Fibroblast of villous mesenchyme (primary cell): Measurements from ENCODE around the gene ZNF3. TPM values are rescaled to one million over a fixed set of nuclear protein-coding genes. Genes with fewer than 3 reads are reported as not detected.

ENCODE experiments used
- DNase-seq: peaks from one replicate; pipeline ENCODE4 v3.0.0-alpha.2; 2010; ENCODE audit warnings: low read depth
- H3K4me3 ChIP-seq: 2 replicates; pipeline ENCODE4 v1.5.1; 2011; ENCODE audit warnings: low read depth, mild to moderate bottlenecking, low read length
- total RNA-seq: library from RNA; depleted of rRNA; stranded (reverse); fragments of >200 nt; gene quantifications from 2 replicates; pipeline ENCODE4 v1.2.3, GENCODE V29; 2012
- TF ChIP-seq, protein P1 (sequence below): IDR thresholded peaks from 2 replicates; pipeline ENCODE4 v1.5.1; 2012; ENCODE audit warnings: low read depth, mild to moderate bottlenecking, low read length; ENCODE audit not compliant: insufficient read depth

The ZNF3 gene
- total RNA-seq, 1 donor = 32.8 TPM

DNA sequence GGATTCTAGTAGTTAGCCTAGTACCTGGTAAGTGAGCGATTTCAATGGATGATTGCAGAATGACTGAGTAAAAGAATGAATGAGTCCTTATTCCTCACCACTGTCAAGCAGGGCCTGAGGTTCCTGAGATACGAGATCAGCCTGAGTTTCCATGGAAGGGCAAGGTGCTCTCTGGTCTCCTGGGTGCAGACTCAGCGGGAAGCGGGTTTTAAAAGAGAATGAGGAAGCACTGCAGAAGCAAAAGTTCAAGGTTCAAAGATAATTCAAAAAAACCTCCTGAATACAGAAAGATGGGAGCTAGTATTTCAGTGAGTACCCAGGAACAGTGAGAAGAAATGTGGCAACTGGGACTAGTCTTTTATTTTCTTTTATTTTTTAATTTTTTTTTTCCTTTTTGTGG is 4.3 kb downstream of the ZNF3 start:
- TF ChIP-seq, protein P1, sequence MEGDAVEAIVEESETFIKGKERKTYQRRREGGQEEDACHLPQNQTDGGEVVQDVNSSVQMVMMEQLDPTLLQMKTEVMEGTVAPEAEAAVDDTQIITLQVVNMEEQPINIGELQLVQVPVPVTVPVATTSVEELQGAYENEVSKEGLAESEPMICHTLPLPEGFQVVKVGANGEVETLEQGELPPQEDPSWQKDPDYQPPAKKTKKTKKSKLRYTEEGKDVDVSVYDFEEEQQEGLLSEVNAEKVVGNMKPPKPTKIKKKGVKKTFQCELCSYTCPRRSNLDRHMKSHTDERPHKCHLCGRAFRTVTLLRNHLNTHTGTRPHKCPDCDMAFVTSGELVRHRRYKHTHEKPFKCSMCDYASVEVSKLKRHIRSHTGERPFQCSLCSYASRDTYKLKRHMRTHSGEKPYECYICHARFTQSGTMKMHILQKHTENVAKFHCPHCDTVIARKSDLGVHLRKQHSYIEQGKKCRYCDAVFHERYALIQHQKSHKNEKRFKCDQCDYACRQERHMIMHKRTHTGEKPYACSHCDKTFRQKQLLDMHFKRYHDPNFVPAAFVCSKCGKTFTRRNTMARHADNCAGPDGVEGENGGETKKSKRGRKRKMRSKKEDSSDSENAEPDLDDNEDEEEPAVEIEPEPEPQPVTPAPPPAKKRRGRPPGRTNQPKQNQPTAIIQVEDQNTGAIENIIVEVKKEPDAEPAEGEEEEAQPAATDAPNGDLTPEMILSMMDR = no peak
- no peak overlapping the region for H3K4me3 ChIP-seq
- no peak for DNase-seq

- DNase-seq = no peak
- TF ChIP-seq, protein P1 = no peak
- no peak overlapping the region for H3K4me3 ChIP-seq
Observed at GRCh38 chr7:100075418-100075817, 6.1 kb downstream of the ZNF3 start.

DNA sequence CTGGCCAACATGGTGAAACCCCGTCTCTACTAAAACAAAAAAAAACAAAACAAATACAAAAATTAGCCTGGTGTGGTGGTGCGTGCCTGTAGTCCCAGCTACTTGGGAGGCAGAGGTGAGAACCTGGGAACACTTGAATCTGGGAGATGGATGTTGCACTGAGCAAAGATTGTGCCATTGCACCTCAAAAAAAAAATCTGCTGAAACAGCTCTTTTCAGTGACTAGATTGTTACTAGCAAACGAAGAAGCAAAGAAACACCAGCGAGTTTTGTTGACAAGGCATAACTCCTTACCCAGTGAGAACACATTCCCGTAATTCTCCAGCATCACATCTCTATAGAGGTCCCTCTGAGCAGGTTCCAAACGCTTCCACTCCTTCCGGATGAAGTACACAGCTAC is 6.7 kb downstream of the ZNF3 start:
- TF ChIP-seq, protein P1 = no peak
- H3K4me3 ChIP-seq = no peak overlapping the region
- DNase-seq = no peak

DNA sequence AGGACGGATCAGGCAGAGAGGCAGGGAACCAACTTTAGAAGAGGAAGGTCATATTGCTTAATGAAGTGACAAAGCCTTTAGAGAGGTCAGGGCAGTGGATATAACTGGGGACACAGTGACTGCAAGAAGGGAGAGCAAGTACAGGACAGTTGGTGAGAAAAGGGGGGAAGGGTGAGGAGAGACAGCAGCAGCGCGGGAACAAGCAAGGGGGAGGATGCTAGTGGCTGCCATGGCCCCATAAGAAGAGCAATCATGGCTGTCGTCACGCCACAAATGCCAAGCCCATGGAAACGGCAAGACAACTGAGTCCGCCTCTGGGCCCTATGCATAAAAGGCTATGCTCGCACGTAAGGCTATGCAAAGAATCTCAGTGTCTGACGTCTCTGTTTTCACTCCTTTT is 9.1 kb downstream of the ZNF3 start:
- TF ChIP-seq, protein P1 = no peak
- no peak overlapping the region for H3K4me3 ChIP-seq
- DNase-seq = no peak

DNA sequence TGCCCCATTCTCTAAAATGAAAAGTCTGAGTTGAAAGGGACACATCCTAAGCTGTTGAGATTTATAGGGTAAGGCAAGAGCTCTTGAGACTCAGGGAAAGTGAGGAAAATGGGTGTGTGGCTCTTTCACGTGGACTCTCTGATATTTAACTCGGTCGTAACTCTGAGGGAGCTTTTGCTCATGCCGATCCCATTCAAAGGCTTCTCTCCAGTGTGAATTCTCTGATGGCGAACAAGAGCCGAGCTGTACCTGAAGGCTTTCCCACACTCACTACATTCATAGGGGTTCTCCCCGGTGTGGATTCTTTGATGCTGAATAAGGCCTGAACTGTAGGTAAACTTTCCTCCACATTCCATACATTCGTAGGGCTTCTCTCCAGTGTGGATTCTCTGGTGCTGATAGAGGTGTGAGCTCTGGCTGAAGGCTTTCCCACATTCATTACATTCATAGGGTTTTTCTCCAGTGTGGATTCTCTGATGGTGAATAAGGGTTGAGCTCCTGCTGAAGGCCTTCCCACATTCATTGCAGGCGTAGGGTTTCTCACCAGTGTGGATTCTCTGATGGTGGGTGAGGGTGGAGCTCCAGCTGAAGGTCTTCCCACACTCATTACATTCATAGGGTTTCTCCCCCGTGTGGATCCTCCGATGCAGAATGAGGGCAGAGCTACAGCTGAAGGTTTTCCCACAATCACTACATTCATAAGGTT is 10.4 kb downstream of the ZNF3 start:
- no peak overlapping the region for H3K4me3 ChIP-seq
- no peak for DNase-seq
- TF ChIP-seq, protein P1 = no peak

DNA sequence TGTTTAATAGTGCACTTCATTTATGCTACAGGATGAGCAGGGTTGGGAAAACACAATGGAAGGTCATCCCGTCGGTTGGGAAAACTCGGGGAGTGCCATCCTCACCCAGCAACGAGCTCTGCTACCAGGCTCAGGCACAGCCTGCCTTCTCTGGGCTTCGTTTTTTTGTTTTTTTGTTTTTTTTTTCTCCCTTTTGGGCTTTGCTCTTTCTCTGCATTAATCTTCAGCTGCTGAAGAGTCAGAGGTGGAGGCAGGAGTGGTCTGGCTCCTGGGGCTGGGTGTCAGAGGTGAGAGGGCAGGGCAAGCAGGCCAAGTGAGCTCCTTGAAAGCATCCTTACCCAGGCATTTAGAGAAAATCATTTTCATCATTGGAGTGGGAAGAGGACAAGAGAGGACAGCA is 11.5 kb downstream of the ZNF3 start:
- H3K4me3 ChIP-seq = no peak overlapping the region
- no peak for DNase-seq
- TF ChIP-seq, protein P1 = no peak

- H3K4me3 ChIP-seq = no peak overlapping the region
- TF ChIP-seq, protein P1 = no peak
- no peak for DNase-seq
Observed at GRCh38 chr7:100066953-100067352, 14.6 kb downstream of the ZNF3 start.
